OCI-LY1 (cell line): ENCODE data around the gene ANKRD30A.
"Not testable (repeated sequence)": the region's sequence is repeated elsewhere in the genome, so short reads cannot be mapped to it uniquely, and the experiment has no call there.

Source experiments
- H2AFZ ChIP-seq: fragments of 200-600 bp; sonication (generic), shearing (Covaris generic); 2 replicates; pipeline ENCODE4 v1.6.0; 2014; ENCODE audit warnings: antibody characterized with exemption, mild to moderate bottlenecking, low read length
- H3F3A ChIP-seq: fragments of 200-600 bp; sonication (generic), shearing (Covaris generic); 2 replicates; pipeline ENCODE4 v1.6.0; 2014; ENCODE audit warnings: mild to moderate bottlenecking, antibody characterized with exemption, low read length, moderate library complexity; ENCODE audit not compliant: insufficient read depth
- H3K27ac ChIP-seq: fragments of 200-600 bp; sonication (generic); 2 replicates; pipeline ENCODE4 v1.5.1; 2014; ENCODE audit warnings: low read length, mixed run types, mild to moderate bottlenecking, low read depth; ENCODE audit not compliant: poor library complexity, severe bottlenecking
- H3K27me3 ChIP-seq: fragments of 200-600 bp; sonication (generic); 2 replicates; pipeline ENCODE4 v1.6.0; 2014; ENCODE audit warnings: antibody characterized with exemption, mild to moderate bottlenecking, low read length, moderate library complexity; ENCODE audit not compliant: insufficient read depth
- H3K36me3 ChIP-seq: fragments of 200-600 bp; sonication (generic); 2 replicates; pipeline ENCODE4 v1.6.1; 2014; ENCODE audit warnings: mild to moderate bottlenecking, antibody characterized with exemption, low read length, moderate library complexity, mixed read lengths; ENCODE audit not compliant: insufficient read depth
- H3K4me1 ChIP-seq: fragments of 200-600 bp; sonication (generic); 2 replicates; pipeline ENCODE4 v1.5.1; 2014; ENCODE audit warnings: mild to moderate bottlenecking, low read length, moderate library complexity; ENCODE audit not compliant: insufficient read depth, severe bottlenecking
- H3K4me2 ChIP-seq: fragments of 200-600 bp; sonication (generic), shearing (Covaris generic); 2 replicates; pipeline ENCODE4 v1.6.1; 2014; ENCODE audit warnings: low read length
- H3K4me3 ChIP-seq: fragments of 200-600 bp; sonication (generic); 2 replicates; pipeline ENCODE4 v1.5.1; 2014; ENCODE audit warnings: low read length, low read depth, mild to moderate bottlenecking, mixed read lengths; ENCODE audit not compliant: poor library complexity, severe bottlenecking
- H3K79me2 ChIP-seq: fragments of 200-600 bp; shearing (Covaris generic); 2 replicates; pipeline ENCODE4 v1.6.1; 2016; ENCODE audit warnings: mixed run types, low read length, mixed read lengths; ENCODE audit not compliant: insufficient read depth
- H3K9ac ChIP-seq: fragments of 200-600 bp; sonication (generic), shearing (Covaris generic); 2 replicates; pipeline ENCODE4 v1.6.1; 2014; ENCODE audit warnings: mild to moderate bottlenecking, low read length, mixed read lengths
- H3K9me2 ChIP-seq: fragments of 200-600 bp; sonication (generic), shearing (Covaris generic); 2 replicates; pipeline ENCODE4 v1.6.1; 2014; ENCODE audit warnings: low read depth, mild to moderate bottlenecking, low read length, mixed read lengths
- H3K9me3 ChIP-seq: fragments of 200-600 bp; shearing (Covaris generic); 2 replicates; pipeline ENCODE4 v1.6.1; 2014; ENCODE audit warnings: low read length, mixed read lengths
- H4K20me1 ChIP-seq: fragments of 200-600 bp; sonication (generic), shearing (Covaris generic); 2 replicates; pipeline ENCODE4 v1.6.0; 2016; ENCODE audit warnings: mild to moderate bottlenecking, low read length; ENCODE audit not compliant: insufficient read depth
- EZH2 ChIP-seq: fragments of 200-600 bp; sonication (generic), shearing (Covaris generic); IDR thresholded peaks from 2 replicates; pipeline ENCODE4 v1.8.0; 2017; ENCODE audit warnings: borderline replicate concordance, mixed run types, mild to moderate bottlenecking, antibody characterized with exemption, low read length, moderate library complexity, mixed read lengths
- TF ChIP-seq, protein P1 (sequence below): fragments of 200-600 bp; sonication (generic), shearing (Covaris generic); IDR thresholded peaks from 2 replicates; pipeline ENCODE4 v1.5.1; 2017; ENCODE audit warnings: mild to moderate bottlenecking, antibody characterized with exemption, low read length, moderate library complexity, mixed read lengths

Gene ANKRD30A

GRCh38 chr10:37381271-37381670 is 255.9 kb downstream of the ANKRD30A start:
- H3K4me1 ChIP-seq = no peaks in the 10 kb centered on the region
- no peak overlapping the region for H3K27ac ChIP-seq
- H3K79me2 ChIP-seq = no peaks in the 10 kb centered on the region
- TF ChIP-seq EZH2 = no peak
- TF ChIP-seq, protein P1, sequence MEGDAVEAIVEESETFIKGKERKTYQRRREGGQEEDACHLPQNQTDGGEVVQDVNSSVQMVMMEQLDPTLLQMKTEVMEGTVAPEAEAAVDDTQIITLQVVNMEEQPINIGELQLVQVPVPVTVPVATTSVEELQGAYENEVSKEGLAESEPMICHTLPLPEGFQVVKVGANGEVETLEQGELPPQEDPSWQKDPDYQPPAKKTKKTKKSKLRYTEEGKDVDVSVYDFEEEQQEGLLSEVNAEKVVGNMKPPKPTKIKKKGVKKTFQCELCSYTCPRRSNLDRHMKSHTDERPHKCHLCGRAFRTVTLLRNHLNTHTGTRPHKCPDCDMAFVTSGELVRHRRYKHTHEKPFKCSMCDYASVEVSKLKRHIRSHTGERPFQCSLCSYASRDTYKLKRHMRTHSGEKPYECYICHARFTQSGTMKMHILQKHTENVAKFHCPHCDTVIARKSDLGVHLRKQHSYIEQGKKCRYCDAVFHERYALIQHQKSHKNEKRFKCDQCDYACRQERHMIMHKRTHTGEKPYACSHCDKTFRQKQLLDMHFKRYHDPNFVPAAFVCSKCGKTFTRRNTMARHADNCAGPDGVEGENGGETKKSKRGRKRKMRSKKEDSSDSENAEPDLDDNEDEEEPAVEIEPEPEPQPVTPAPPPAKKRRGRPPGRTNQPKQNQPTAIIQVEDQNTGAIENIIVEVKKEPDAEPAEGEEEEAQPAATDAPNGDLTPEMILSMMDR = no peak
- no peak overlapping the region for H3K4me2 ChIP-seq
- no peak overlapping the region for H2AFZ ChIP-seq
- H3F3A ChIP-seq = no peaks in the 10 kb centered on the region
- H3K9ac ChIP-seq = no peak overlapping the region
- H3K4me3 ChIP-seq = no peak overlapping the region
- no peaks in the 10 kb centered on the region for H3K9me3 ChIP-seq
- no peaks in the 10 kb centered on the region for H4K20me1 ChIP-seq
- H3K9me2 ChIP-seq = no peaks in the 10 kb centered on the region
- no peaks in the 10 kb centered on the region for H3K27me3 ChIP-seq
- H3K36me3 ChIP-seq = no peaks in the 10 kb centered on the region

DNA sequence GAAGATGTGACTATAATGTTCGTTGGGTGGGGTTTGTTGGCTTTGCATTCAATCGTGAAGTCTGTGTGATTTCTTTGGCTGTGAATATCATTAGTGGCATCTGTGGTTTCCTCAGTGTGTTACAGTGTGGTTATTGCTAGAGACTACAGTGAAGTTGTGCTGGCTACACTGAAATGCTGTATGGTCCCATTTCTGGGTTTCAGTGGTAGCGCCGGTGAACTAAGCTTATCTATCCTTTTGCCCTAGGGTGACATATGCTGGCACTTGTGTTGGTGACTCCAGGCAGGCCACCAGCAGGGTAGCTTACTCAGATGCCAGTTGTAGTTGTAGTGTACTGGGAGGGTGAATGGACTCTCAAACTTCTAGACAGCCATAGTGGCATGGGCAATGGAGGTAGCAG is 259.5 kb downstream of the ANKRD30A start:
- no peak overlapping the region for H3K4me2 ChIP-seq

DNA sequence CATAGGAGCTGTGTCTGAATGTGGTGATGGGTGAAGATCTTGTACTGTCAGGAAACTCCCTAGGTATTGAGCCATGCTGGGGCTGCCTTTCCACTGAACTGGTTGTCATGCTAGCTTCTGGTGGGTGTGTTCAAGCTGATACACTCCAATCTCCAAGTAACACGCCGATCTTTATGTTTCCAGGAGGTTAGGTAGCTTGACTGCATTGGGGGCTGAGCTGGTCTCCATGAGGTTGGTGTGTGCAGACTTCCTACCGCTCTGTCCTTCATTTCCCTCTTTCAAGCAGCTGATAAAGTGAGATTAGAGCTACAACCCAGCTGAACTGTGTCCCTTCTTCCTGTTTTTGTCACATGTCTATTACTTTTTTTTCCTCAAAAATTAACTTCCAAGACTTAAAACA is 265.5 kb downstream of the ANKRD30A start:
- Histone ChIP-seq H3K4me2 (no peak overlapping the region), H3K36me3 (no peaks in the 10 kb centered on the region), H4K20me1 (no peaks in the 10 kb centered on the region), H3F3A (no peaks in the 10 kb centered on the region), H3K9ac (no peak overlapping the region), H3K4me1 (no peaks in the 10 kb centered on the region), H3K4me3 (no peak overlapping the region), H3K27ac (no peak overlapping the region), H3K9me3 (no peaks in the 10 kb centered on the region), H2AFZ (no peak overlapping the region), H3K79me2 (no peaks in the 10 kb centered on the region), H3K9me2 (no peaks in the 10 kb centered on the region), H3K27me3 (no peaks in the 10 kb centered on the region)
- TF ChIP-seq, protein P1 = no peak
- TF ChIP-seq EZH2 = no peak

More for the DNA sequence above, 259.5 kb downstream of the ANKRD30A start:
- Histone ChIP-seq H3K27me3 (no peaks in the 10 kb centered on the region), H3K36me3 (no peaks in the 10 kb centered on the region), H4K20me1 (no peaks in the 10 kb centered on the region), H3F3A (no peaks in the 10 kb centered on the region), H3K4me1 (no peaks in the 10 kb centered on the region), H2AFZ (no peak overlapping the region), H3K9me3 (no peaks in the 10 kb centered on the region), H3K79me2 (no peaks in the 10 kb centered on the region), H3K9me2 (no peaks in the 10 kb centered on the region), H3K9ac (no peak overlapping the region), H3K27ac (no peak overlapping the region), H3K4me3 (no peak overlapping the region)
- TF ChIP-seq EZH2 = no peak
- TF ChIP-seq, protein P1 = no peak

- H2AFZ ChIP-seq, H3F3A ChIP-seq, H3K79me2 ChIP-seq, H3K9ac ChIP-seq, H3K4me1 ChIP-seq, H3K27me3 ChIP-seq, H3K9me3 ChIP-seq, H3K9me2 ChIP-seq, H3K36me3 ChIP-seq, H4K20me1 ChIP-seq, H3K4me2 ChIP-seq, H3K27ac ChIP-seq, H3K4me3 ChIP-seq: not testable (repeated sequence)
These were observed 275.4 kb downstream of the ANKRD30A start for GRCh38 chr10:37400774-37401173.
